GM21717 (cell line): ENCODE measurements around the gene ARID1B.
A peak's percentile ranks its signal among the peaks of the same experiment; 100 is the strongest.

Experiments
- ATAC-seq: cut with Tn5 transposase; IDR thresholded peaks from one replicate; pipeline ENCODE4 v1.9.1; 2021; ENCODE audit warnings: mild to moderate bottlenecking, moderate library complexity; ENCODE audit not compliant: unreplicated experiment

Gene ARID1B

GRCh38 chr6:156790711-156791319 is 13.6 kb downstream of the ARID1B start:
- no peak for ATAC-seq

GRCh38 chr6:156791320-156791850 is 14.2 kb downstream of the ARID1B start:
- peak; percentile 53 for ATAC-seq

GRCh38 chr6:156793200-156793599 is 16.0 kb downstream of the ARID1B start:
- no peak for ATAC-seq

- ATAC-seq = peak; percentile 64
Observed at GRCh38 chr6:156794546-156795354, 17.6 kb downstream of the ARID1B start.

- no peak for ATAC-seq
Observed at GRCh38 chr6:156795825-156796224, 18.6 kb downstream of the ARID1B start.

- ATAC-seq = no peak
Observed at GRCh38 chr6:156796627-156797026, 19.4 kb downstream of the ARID1B start.

GRCh38 chr6:156797901-156798735 is 20.9 kb downstream of the ARID1B start:
- no peak for ATAC-seq

- no peak for ATAC-seq
Observed at GRCh38 chr6:156801712-156802111, 24.5 kb downstream of the ARID1B start.

- no peak for ATAC-seq
Observed at GRCh38 chr6:156803353-156803752, 26.2 kb downstream of the ARID1B start.

- ATAC-seq = no peak
Observed at GRCh38 chr6:156804402-156804801, 27.2 kb downstream of the ARID1B start.

- no peak for ATAC-seq
Observed at GRCh38 chr6:156806155-156806554, 29.0 kb downstream of the ARID1B start.

GRCh38 chr6:156807028-156807427 is 29.9 kb downstream of the ARID1B start:
- ATAC-seq = no peak

GRCh38 chr6:156807795-156808194 is 30.6 kb downstream of the ARID1B start:
- ATAC-seq = no peak

- ATAC-seq = peak; percentile 44
Observed at GRCh38 chr6:156808287-156808686, 31.1 kb downstream of the ARID1B start.

GRCh38 chr6:156809034-156809433 is 31.9 kb downstream of the ARID1B start:
- peak; percentile 69 for ATAC-seq

GRCh38 chr6:156809446-156810178 is 32.4 kb downstream of the ARID1B start:
- no peak for ATAC-seq

- ATAC-seq = no peak
Observed at GRCh38 chr6:156814036-156814581, 36.9 kb downstream of the ARID1B start.

GRCh38 chr6:156816505-156816904 is 39.3 kb downstream of the ARID1B start:
- ATAC-seq = no peak

GRCh38 chr6:156820089-156820798 is 43.1 kb downstream of the ARID1B start:
- ATAC-seq = no peak

- ATAC-seq = no peak
Observed at GRCh38 chr6:156821707-156822106, 44.5 kb downstream of the ARID1B start.
